Skin of body (tissue), 1 donor: ENCODE measurements around the gene CNGB1. TPM values are rescaled to one million over a fixed set of nuclear protein-coding genes. Genes with fewer than 3 reads are reported as not detected.

ENCODE experiments used
- total RNA-seq: library from RNA; depleted of rRNA; stranded (reverse); fragments of >200 nt; gene quantifications from one replicate; pipeline ENCODE4 v1.2.3, GENCODE V29; 2014

The CNGB1 gene
- total RNA-seq, 1 donor from 2014 or later: 0.20 TPM

Other genes starting within 250 kb of the CNGB1 start
- 13.8 TPM for gene KATNB1, start 235.4 kb downstream of the CNGB1 start, total RNA-seq
- gene KIFC3, start 168.6 kb downstream of the CNGB1 start, total RNA-seq: 21.3 TPM
- 2.4 TPM for gene ZNF319, start 29.5 kb upstream of the CNGB1 start, total RNA-seq
- 5.1 TPM for gene USB1, start 30.3 kb upstream of the CNGB1 start, total RNA-seq
- gene MMP15, start 54.6 kb upstream of the CNGB1 start, total RNA-seq: 6.6 TPM
- 53.5 TPM for gene CFAP20, start 158.3 kb upstream of the CNGB1 start, total RNA-seq
- gene CSNK2A2, start 227.0 kb upstream of the CNGB1 start, total RNA-seq: 39.4 TPM